ENCODE measurements around the gene PRKN.

PRKN gene

DNA sequence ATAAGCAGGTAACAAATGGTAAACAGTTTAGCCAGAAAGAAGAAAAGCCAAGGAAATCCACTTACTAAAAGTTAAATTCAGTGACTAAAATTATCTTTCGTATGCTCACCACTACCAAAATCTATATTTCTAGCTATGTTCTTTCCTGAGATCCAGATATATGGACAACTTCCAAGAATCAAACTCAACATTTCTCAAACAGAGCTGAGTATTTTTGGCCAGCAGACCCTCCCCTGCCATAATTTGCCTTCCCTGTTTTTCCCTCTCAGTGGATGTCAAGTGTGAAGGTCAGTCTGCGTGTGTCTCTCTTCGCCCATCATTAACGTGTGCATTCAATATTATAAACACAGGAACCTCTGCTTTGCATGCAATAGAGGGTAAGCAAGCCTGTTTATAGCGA is 42.0 kb downstream of the PRKN start:
- POLR2A ChIA-PET = no interaction called here
- H3K4me1 ChIP-seq (ENCODE audit: control insufficient read depth, insufficient read depth, low read length) = no peaks in the 10 kb centered on the region
- no peaks in the 10 kb centered on the region for H3K9me3 ChIP-seq (ENCODE audit: control insufficient read depth, insufficient read depth, low read depth, low read length)
- H3K27ac ChIP-seq (ENCODE audit: extremely low read depth, low read depth, low read length) = no peak overlapping the region
- H3K36me3 ChIP-seq (ENCODE audit: control insufficient read depth in 2 of 2, insufficient read depth in 1 of 2, low read length in 2 of 2) = no peaks in the 10 kb centered on the region
- CTCF ChIA-PET = interaction anchor here (0.7 kb wide), 1 partner anchor 13 kb away, joined by 3 read pairs; no protein-coding TSS in a partner anchor
- TF ChIP-seq EGR2 (tag by site-specific recombination; IDR thresholded peaks at IDR 0.05; ENCODE audit: low read depth) (no peak), ZNF114 (tag by site-specific recombination; IDR thresholded peaks at IDR 0.05) (no peak), MZF1 (tag by site-specific recombination; IDR thresholded peaks at IDR 0.05; ENCODE audit: borderline replicate concordance) (no peak), KLF8 (tag by site-specific recombination; IDR thresholded peaks at IDR 0.05) (no peak)
- H3K4me3 ChIP-seq (ENCODE audit: low read depth, low read length) = no peak overlapping the region

DNA sequence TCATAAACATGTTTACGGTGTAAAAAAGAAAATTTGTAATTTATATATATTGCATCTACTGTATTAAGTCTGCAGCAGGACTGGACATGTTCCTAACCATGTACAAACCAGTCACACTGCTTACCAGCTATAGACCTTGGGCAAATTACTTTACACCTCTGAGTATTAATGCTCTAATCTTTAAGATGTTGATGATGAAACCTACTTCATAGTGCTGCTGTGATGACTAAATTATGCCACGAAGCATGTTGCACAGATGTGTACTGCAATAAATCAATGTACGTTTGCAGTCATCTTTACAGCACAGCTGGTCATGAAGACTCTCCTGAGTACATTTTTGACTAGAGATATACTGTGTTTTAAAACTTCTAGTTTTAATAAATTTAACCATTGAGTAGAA is 42.6 kb downstream of the PRKN start:
- H3K9me3 ChIP-seq (ENCODE audit: control insufficient read depth, insufficient read depth, low read depth, low read length) = no peaks in the 10 kb centered on the region

GRCh38 chr6:162684052-162684451 is 43.5 kb downstream of the PRKN start:
- ChIA-PET POLR2A (no interaction called here), CTCF (no interaction called here)
- Histone ChIP-seq H3K4me1 (ENCODE audit: control insufficient read depth, insufficient read depth, low read length) (no peaks in the 10 kb centered on the region), H3K9me3 (ENCODE audit: control insufficient read depth, insufficient read depth, low read depth, low read length) (no peaks in the 10 kb centered on the region), H3K36me3 (ENCODE audit: control insufficient read depth in 2 of 2, insufficient read depth in 1 of 2, low read length in 2 of 2) (no peaks in the 10 kb centered on the region), H3K27ac (ENCODE audit: extremely low read depth, low read depth, low read length) (no peak overlapping the region), H3K4me3 (ENCODE audit: low read depth, low read length) (no peak overlapping the region)
- TF ChIP-seq BCL11A (tag by site-specific recombination; IDR thresholded peaks at IDR 0.05; ENCODE audit: low read depth) = no peak
- no peak for TF ChIP-seq ZNF362 (tag by site-specific recombination; IDR thresholded peaks at IDR 0.05)
- TF ChIP-seq ZNF280C (tag by site-specific recombination; IDR thresholded peaks at IDR 0.05) = no peak
- TF ChIP-seq ZNF146 (tag by site-specific recombination; IDR thresholded peaks at IDR 0.05) = no peak
- TF ChIP-seq YY2 (tag by site-specific recombination; IDR thresholded peaks at IDR 0.05) = no peak
- TF ChIP-seq ZNF544 (tag by site-specific recombination; IDR thresholded peaks at IDR 0.05) = no peak

More for the DNA sequence above, 42.6 kb downstream of the PRKN start:
- ChIA-PET CTCF (no interaction called here), POLR2A (no interaction called here)
- no peaks in the 10 kb centered on the region for H3K36me3 ChIP-seq (ENCODE audit: control insufficient read depth in 2 of 2, insufficient read depth in 1 of 2, low read length in 2 of 2)
- TF ChIP-seq ZNF473 (tag by site-specific recombination; IDR thresholded peaks at IDR 0.05) = no peak
- no peak for TF ChIP-seq ZNF530 (tag by site-specific recombination; IDR thresholded peaks at IDR 0.05; ENCODE audit: low read depth)
- TF ChIP-seq ZNF302 (tag by site-specific recombination; IDR thresholded peaks at IDR 0.05; ENCODE audit: low read depth) = no peak
- no peak for TF ChIP-seq ZNF426 (tag by site-specific recombination; IDR thresholded peaks at IDR 0.05)
- H3K4me1 ChIP-seq (ENCODE audit: control insufficient read depth, insufficient read depth, low read length) = no peaks in the 10 kb centered on the region
- no peak overlapping the region for H3K4me3 ChIP-seq (ENCODE audit: low read depth, low read length)
- no peak overlapping the region for H3K27ac ChIP-seq (ENCODE audit: extremely low read depth, low read depth, low read length)

GRCh38 chr6:162683135-162683534 is 44.4 kb downstream of the PRKN start:
- CTCF ChIA-PET = interaction anchor here (0.6 kb wide), 1 partner anchor 43 kb away, joined by 4 read pairs; no protein-coding TSS in a partner anchor
- H3K4me1 ChIP-seq (ENCODE audit: control insufficient read depth, insufficient read depth, low read length) = no peaks in the 10 kb centered on the region
- no peak overlapping the region for H3K27ac ChIP-seq (ENCODE audit: extremely low read depth, low read depth, low read length)
- no peak overlapping the region for H3K4me3 ChIP-seq (ENCODE audit: low read depth, low read length)
- no peaks in the 10 kb centered on the region for H3K9me3 ChIP-seq (ENCODE audit: control insufficient read depth, insufficient read depth, low read depth, low read length)
- no peaks in the 10 kb centered on the region for H3K36me3 ChIP-seq (ENCODE audit: control insufficient read depth in 2 of 2, insufficient read depth in 1 of 2, low read length in 2 of 2)
- POLR2A ChIA-PET = no interaction called here
- TF ChIP-seq ZNF510 (tag by site-specific recombination; IDR thresholded peaks at IDR 0.05; ENCODE audit: insufficient replicate concordance) (no peak), ZNF707 (tag by site-specific recombination; IDR thresholded peaks at IDR 0.05) (no peak), ZNF521 (tag by site-specific recombination; IDR thresholded peaks at IDR 0.05) (no peak), PRDM2 (tag by site-specific recombination; IDR thresholded peaks at IDR 0.05; ENCODE audit: borderline replicate concordance) (no peak)
- TF ChIP-seq, protein P1, sequence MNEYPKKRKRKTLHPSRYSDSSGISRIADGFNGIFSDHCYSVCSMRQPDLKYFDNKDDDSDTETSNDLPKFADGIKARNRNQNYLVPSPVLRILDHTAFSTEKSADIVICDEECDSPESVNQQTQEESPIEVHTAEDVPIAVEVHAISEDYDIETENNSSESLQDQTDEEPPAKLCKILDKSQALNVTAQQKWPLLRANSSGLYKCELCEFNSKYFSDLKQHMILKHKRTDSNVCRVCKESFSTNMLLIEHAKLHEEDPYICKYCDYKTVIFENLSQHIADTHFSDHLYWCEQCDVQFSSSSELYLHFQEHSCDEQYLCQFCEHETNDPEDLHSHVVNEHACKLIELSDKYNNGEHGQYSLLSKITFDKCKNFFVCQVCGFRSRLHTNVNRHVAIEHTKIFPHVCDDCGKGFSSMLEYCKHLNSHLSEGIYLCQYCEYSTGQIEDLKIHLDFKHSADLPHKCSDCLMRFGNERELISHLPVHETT (tag by site-specific recombination; IDR thresholded peaks at IDR 0.05) = no peak
